Nephron (organoid): Measurements from ENCODE around the gene SULT4A1.

Experiments
- H3K27ac Mint-ChIP-seq, 3 experiments: 2 replicates each; pipeline ENCODE4 v1.8.0; 2020; ENCODE audit warnings: mixed read lengths in 3 of 3, mild to moderate bottlenecking in 2 of 3, moderate library complexity in 1 of 3
- H3K27me3 Mint-ChIP-seq: 2 replicates; pipeline ENCODE4 v1.8.0; 2021; ENCODE audit warnings: low read depth, mild to moderate bottlenecking, moderate library complexity, mixed read lengths
- H3K36me3 Mint-ChIP-seq: 2 replicates; pipeline ENCODE4 v1.8.0; 2020; ENCODE audit warnings: low read depth, mixed read lengths
- H3K4me1 Mint-ChIP-seq: 2 replicates; pipeline ENCODE4 v1.8.0; 2020; ENCODE audit warnings: mixed read lengths
- H3K4me3 Mint-ChIP-seq, 3 experiments: 2 replicates each; pipeline ENCODE4 v1.8.0; 2020; ENCODE audit warnings: mild to moderate bottlenecking in 3 of 3, mixed read lengths in 3 of 3, moderate library complexity in 2 of 3
- H3K9me3 Mint-ChIP-seq: 2 replicates; pipeline ENCODE4 v1.8.0; 2020; ENCODE audit warnings: mixed read lengths
- CTCF ChIP-seq, 3 experiments: fragments of 200-600 bp; sonication (generic); IDR thresholded peaks; one replicate each; pipeline ENCODE4 v1.5.0; 2021; ENCODE audit warnings: antibody characterized with exemption in 3 of 3; ENCODE audit not compliant: unreplicated experiment in 3 of 3

The SULT4A1 gene

DNA sequence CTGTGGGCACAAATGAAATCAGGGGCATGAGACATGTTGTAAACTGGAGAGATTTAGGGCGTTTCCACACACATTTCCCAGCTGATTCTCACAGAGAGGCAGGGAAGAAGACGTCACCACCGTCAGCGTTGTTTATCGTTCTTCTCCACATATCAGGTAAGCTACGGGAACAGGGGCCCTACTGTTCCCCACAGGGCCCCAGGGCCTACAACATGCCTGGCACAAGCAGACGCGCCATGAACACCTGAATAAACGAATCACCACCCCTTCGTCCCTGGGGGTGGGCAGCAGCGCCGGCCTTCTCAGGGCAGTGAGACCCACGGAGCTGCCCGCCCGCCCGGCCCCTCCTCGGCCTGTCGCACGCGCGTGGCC lies 50.5 kb downstream of the SULT4A1 start:
- H3K4me3 Mint-ChIP-seq: peak overlapping the region; percentile 91 to 97 (median 95)
- H3K27me3 Mint-ChIP-seq: no peaks in the 10 kb centered on the region
- peaks cover 36% of the 10 kb centered on the region for H3K4me1 Mint-ChIP-seq
- H3K9me3 Mint-ChIP-seq: no peaks in the 10 kb centered on the region
- peaks cover 11% of the 10 kb centered on the region for H3K36me3 Mint-ChIP-seq
- H3K27ac Mint-ChIP-seq: peak overlapping the region; percentile 53 to 95 (median 94)
- no peak for TF ChIP-seq CTCF (IDR thresholded peaks at IDR 0.05; ENCODE audit: unreplicated experiment in 3 of 3)

- Mint-ChIP-seq H3K4me3 (no peak overlapping the region), H3K9me3 (peaks cover 17% of the 10 kb centered on the region), H3K27me3 (peaks cover 4% of the 10 kb centered on the region), H3K27ac (no peak overlapping the region), H3K4me1 (no peaks in the 10 kb centered on the region), H3K36me3 (peaks cover 12% of the 10 kb centered on the region)
- TF ChIP-seq CTCF (IDR thresholded peaks at IDR 0.05; ENCODE audit: unreplicated experiment in 3 of 3): no peak
These were observed 59.3 kb downstream of the SULT4A1 start for GRCh38 chr22:43802897-43803495.

DNA sequence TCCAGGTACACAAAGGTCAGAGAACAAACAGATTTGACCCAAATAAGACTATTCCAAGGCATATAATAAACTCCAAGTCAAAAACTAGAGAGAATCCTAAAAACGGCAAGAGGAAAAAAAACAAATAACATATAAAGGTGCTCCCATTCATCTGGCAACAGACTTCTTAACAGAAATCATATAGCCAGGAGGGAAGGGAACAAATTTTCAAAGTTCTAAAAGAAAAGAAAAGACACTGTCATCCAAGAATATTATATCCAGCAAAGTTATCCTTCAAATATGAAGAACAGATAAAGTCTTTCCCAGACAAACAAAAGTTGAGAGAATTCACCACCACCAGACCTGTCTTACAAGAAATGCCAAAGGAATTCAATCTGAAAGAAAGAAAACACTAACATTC lies 61.3 kb downstream of the SULT4A1 start:
- no peaks in the 10 kb centered on the region for H3K27me3 Mint-ChIP-seq
- H3K27ac Mint-ChIP-seq: no peak overlapping the region
- peaks cover 12% of the 10 kb centered on the region for H3K36me3 Mint-ChIP-seq
- H3K4me3 Mint-ChIP-seq: no peak overlapping the region
- no peak for TF ChIP-seq CTCF (IDR thresholded peaks at IDR 0.05; ENCODE audit: unreplicated experiment in 3 of 3)
- peaks cover 17% of the 10 kb centered on the region for H3K9me3 Mint-ChIP-seq
- H3K4me1 Mint-ChIP-seq: no peaks in the 10 kb centered on the region

- peaks cover 12% of the 10 kb centered on the region for H3K36me3 Mint-ChIP-seq
- no peak overlapping the region for H3K27ac Mint-ChIP-seq
- H3K4me1 Mint-ChIP-seq: no peaks in the 10 kb centered on the region
- H3K4me3 Mint-ChIP-seq: no peak overlapping the region
- H3K9me3 Mint-ChIP-seq: peaks cover 17% of the 10 kb centered on the region
- H3K27me3 Mint-ChIP-seq: no peaks in the 10 kb centered on the region
- no peak for TF ChIP-seq CTCF (IDR thresholded peaks at IDR 0.05; ENCODE audit: unreplicated experiment in 3 of 3)
These were observed 63.8 kb downstream of the SULT4A1 start for GRCh38 chr22:43798492-43798891.

GRCh38 chr22:43796567-43796966 lies 65.7 kb downstream of the SULT4A1 start:
- Mint-ChIP-seq H3K27me3 (no peaks in the 10 kb centered on the region), H3K4me1 (no peaks in the 10 kb centered on the region), H3K9me3 (peaks cover 10% of the 10 kb centered on the region), H3K36me3 (peaks cover 10% of the 10 kb centered on the region), H3K27ac (no peak overlapping the region), H3K4me3 (no peak overlapping the region)
- peak; percentile 35 to 46 (median 38) for TF ChIP-seq CTCF (IDR thresholded peaks at IDR 0.05; ENCODE audit: unreplicated experiment in 3 of 3)

DNA sequence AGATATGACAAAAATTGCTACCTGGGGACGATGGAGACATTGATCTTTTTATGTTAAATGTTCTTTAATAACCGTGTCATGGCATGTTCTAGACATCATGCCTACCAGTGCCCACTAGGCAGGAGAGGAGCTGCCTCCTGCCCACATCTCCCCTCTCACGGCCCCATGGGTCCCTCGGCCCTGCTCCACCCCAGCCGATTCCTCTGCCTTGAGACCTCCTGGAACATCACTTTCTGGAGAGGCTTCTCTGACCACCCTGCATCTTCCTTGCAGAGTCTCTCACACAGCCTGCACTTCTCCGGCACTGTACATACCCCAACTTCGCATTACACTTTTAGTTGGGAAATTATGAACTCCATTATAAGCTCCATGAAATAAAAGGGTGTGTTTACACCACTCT lies 67.0 kb downstream of the SULT4A1 start:
- Mint-ChIP-seq H3K4me3 (no peak overlapping the region), H3K27ac (no peak overlapping the region), H3K27me3 (no peaks in the 10 kb centered on the region), H3K4me1 (no peaks in the 10 kb centered on the region), H3K9me3 (no peaks in the 10 kb centered on the region), H3K36me3 (no peaks in the 10 kb centered on the region)
- no peak for TF ChIP-seq CTCF (IDR thresholded peaks at IDR 0.05; ENCODE audit: unreplicated experiment in 3 of 3)
